ENCODE data around the gene PIEZO1. TPM values are rescaled to one million over a fixed set of nuclear protein-coding genes. Genes with fewer than 3 reads are reported as not detected.
A peak's percentile ranks its signal among the peaks of the same experiment; 100 is the strongest.

Gene PIEZO1
- total and polyA plus RNA-seq, 9 of the 15 experiments (the other 6 are each of a cell fraction or from before 2014, with no cell fraction given), result 3.6 to 432 (median 131) TPM

DNA sequence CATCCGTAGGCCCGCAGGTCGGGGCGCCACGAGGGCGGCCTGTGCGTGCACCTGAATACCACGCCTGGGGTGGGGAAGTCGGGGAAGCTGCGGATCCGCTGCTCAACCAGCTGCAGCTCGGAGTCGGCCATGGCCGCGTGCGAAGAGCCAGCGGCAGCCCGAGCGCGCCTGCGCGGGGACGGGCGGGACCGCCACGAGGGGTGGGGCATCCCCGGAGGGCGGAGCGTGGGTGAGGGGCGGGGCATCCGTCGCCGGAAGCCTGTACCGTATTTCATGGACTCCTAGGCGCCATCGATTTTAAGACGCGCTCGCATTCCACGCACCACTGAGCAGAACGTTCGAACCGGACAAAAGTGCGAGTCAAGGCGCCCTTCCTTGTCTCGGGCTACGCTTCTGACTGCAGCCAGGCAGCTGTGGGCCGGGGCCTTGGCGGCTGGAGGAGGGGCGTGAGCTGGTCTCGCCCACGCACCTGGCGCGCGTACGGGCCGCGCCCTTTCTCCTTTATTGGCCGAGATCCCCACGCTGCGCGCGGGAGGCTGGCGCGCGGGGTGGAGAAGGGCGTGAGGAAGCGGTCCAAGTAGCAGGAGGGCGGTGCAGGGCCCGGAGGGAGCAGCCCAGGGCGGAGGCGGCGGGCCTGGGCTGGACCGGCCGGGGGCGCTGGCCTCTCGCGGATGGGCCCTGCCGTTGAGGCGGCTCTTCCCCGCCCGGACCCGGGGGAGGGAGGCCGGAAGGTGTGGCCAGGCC is 26.9 kb upstream of the PIEZO1 start, which contains the start of gene APRT (continued):
- TF ChIP-seq, protein P1, sequence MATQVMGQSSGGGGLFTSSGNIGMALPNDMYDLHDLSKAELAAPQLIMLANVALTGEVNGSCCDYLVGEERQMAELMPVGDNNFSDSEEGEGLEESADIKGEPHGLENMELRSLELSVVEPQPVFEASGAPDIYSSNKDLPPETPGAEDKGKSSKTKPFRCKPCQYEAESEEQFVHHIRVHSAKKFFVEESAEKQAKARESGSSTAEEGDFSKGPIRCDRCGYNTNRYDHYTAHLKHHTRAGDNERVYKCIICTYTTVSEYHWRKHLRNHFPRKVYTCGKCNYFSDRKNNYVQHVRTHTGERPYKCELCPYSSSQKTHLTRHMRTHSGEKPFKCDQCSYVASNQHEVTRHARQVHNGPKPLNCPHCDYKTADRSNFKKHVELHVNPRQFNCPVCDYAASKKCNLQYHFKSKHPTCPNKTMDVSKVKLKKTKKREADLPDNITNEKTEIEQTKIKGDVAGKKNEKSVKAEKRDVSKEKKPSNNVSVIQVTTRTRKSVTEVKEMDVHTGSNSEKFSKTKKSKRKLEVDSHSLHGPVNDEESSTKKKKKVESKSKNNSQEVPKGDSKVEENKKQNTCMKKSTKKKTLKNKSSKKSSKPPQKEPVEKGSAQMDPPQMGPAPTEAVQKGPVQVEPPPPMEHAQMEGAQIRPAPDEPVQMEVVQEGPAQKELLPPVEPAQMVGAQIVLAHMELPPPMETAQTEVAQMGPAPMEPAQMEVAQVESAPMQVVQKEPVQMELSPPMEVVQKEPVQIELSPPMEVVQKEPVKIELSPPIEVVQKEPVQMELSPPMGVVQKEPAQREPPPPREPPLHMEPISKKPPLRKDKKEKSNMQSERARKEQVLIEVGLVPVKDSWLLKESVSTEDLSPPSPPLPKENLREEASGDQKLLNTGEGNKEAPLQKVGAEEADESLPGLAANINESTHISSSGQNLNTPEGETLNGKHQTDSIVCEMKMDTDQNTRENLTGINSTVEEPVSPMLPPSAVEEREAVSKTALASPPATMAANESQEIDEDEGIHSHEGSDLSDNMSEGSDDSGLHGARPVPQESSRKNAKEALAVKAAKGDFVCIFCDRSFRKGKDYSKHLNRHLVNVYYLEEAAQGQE (IDR thresholded peaks at IDR 0.05; ENCODE audit: borderline replicate concordance), result peak; percentile 89
- TF ChIP-seq, protein P1 (CRISPR knock-in tag; IDR thresholded peaks at IDR 0.05; ENCODE audit: low read depth), result peak; percentile 81
- TF ChIP-seq U2AF1 (optimal IDR thresholded peaks at IDR 0.05; ENCODE audit: low read depth, low read length) (peak; percentile 86), KDM4B (IDR thresholded peaks at IDR 0.05; ENCODE audit: borderline replicate concordance in 2 of 2, low read depth in 1 of 2) (0 out of 4 replicates have a peak, but pooled peaks of 1 of the 2 experiments have one; percentile 52), NR4A1 (CRISPR knock-in tag; IDR thresholded peaks at IDR 0.05) (0 out of 2 replicates have a peak, but pooled peaks have one; percentile 32), NR4A1 (tag; IDR thresholded peaks at IDR 0.05) (no peak), MYC (IDR thresholded peaks at IDR 0.05; ENCODE audit: low read depth, low read length) (peak; percentile 96), MYC (CRISPR knock-in tag; IDR thresholded peaks at IDR 0.05; ENCODE audit: borderline replicate concordance, low read depth) (no peak), ZSCAN32 (CRISPR knock-in tag; IDR thresholded peaks at IDR 0.05) (peak; percentile 66; the same call in 1 of the 2 replicates), POLR2B (IDR thresholded peaks at IDR 0.05; ENCODE audit: low read depth, partially characterized antibody) (peak; percentile 54), ARID3B (CRISPR knock-in tag; IDR thresholded peaks at IDR 0.05; ENCODE audit: borderline replicate concordance) (no peak), ZNF436 (CRISPR knock-in tag; IDR thresholded peaks at IDR 0.05) (no peak), TEAD4 (IDR thresholded peaks at IDR 0.05; ENCODE audit: low read length) (peak; percentile 80), TEAD4 (CRISPR knock-in tag; IDR thresholded peaks at IDR 0.05; ENCODE audit: borderline replicate concordance) (no peak), PPARD (CRISPR knock-in tag; IDR thresholded peaks at IDR 0.05) (no peak)
- TF ChIP-seq, protein P2, sequence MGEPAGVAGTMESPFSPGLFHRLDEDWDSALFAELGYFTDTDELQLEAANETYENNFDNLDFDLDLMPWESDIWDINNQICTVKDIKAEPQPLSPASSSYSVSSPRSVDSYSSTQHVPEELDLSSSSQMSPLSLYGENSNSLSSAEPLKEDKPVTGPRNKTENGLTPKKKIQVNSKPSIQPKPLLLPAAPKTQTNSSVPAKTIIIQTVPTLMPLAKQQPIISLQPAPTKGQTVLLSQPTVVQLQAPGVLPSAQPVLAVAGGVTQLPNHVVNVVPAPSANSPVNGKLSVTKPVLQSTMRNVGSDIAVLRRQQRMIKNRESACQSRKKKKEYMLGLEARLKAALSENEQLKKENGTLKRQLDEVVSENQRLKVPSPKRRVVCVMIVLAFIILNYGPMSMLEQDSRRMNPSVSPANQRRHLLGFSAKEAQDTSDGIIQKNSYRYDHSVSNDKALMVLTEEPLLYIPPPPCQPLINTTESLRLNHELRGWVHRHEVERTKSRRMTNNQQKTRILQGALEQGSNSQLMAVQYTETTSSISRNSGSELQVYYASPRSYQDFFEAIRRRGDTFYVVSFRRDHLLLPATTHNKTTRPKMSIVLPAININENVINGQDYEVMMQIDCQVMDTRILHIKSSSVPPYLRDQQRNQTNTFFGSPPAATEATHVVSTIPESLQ (CRISPR knock-in tag; IDR thresholded peaks at IDR 0.05), result peak; percentile 83; the same call in 1 of the 2 replicates
